SW480 (cell line): ENCODE data around the gene PGPEP1.
"Not testable (repeated sequence)": the region's sequence is repeated elsewhere in the genome, so short reads cannot be mapped to it uniquely, and the experiment has no call there.

Source experiments
- DNase-seq: peaks from one replicate; pipeline ENCODE4 v3.0.0-alpha.2; 2016; ENCODE audit warnings: low spot score

Gene PGPEP1

DNA sequence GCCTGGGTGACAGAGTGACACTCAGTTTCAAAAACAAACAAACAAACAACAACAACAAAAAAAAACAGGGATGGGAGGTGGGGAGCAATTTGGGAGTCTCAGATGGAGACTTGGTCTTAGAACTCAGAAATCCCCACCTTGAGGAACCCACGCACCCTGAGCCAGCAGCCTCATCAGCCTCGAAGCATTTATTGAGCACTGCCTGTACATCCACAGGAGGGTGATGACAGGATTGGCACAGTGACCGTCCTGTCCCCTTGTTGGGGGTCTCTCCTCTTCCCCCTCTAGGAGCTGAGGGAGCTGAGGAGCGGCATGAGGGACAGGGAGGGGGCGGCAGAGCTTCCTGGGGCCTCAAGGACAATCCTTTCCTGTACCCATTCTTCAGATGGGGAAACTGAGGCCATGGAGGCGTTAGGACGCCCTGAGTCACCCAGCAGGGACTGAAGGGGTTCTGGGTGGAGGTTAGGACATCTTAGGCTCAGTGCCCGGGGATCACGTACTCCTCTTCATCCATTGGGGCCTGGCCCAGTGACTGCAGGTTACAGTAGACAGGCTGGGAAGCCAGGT, 51.2 kb downstream of the PGPEP1 start:
- DNase-seq: no peak

DNA sequence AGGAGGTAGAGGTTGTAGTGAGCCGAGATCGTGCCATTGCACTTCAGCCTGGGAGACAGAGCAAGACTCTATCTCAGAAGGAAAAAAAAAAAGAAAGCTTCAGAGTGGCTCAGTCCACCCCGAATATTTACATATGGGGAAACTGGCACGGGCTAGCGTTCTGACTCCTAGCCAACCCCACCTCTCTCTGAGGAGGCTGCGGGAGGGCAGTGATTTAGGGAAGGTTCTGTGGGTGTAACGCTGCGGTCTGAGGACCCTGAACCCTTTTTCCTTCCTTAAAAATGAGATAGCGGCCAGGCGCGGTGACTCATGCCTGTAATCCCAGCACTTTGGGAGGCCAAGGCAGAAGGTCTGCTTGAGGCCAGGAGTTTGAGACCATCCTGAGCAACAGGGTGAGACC, 52.0 kb downstream of the PGPEP1 start:
- DNase-seq: no peak

DNA sequence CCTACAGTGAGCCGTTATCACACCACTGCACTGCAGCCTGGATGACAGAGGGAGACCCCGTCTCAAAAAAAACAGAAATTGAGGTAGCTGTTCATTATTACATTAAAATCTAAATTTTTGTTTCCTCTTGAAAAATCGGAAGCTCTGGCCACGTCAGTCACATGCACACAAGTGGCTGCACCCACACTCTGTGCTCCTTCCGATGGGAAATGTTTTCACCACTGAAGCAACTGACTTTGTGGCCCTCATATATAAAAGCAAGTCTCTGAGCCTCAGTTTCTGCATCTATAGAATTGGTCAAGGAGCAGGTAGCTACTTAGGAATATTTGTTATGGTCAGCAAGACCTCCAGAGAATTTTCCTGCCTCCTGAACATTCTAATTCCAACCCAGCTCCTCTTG, 52.5 kb downstream of the PGPEP1 start:
- DNase-seq: no peak

DNA sequence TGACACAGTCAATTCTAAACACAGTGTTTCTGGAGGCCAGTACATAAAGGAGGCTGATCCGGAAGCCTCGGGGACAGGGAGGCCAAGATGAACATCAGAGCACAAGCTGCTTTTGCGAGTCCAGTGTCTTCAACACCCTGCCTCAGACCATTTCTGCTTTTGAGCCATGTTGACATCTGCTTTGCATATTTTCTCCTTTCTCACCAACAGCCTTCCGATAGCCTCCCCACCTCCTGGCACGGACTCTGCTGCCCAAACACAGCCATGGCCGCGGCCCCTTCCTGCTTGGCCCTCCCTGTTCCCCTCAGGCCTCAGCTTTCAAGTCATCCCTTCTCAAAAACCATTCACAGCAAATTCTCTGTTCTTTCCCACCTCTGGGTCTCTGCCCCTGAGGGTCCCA, 53.4 kb downstream of the PGPEP1 start:
- DNase-seq: no peak

DNA sequence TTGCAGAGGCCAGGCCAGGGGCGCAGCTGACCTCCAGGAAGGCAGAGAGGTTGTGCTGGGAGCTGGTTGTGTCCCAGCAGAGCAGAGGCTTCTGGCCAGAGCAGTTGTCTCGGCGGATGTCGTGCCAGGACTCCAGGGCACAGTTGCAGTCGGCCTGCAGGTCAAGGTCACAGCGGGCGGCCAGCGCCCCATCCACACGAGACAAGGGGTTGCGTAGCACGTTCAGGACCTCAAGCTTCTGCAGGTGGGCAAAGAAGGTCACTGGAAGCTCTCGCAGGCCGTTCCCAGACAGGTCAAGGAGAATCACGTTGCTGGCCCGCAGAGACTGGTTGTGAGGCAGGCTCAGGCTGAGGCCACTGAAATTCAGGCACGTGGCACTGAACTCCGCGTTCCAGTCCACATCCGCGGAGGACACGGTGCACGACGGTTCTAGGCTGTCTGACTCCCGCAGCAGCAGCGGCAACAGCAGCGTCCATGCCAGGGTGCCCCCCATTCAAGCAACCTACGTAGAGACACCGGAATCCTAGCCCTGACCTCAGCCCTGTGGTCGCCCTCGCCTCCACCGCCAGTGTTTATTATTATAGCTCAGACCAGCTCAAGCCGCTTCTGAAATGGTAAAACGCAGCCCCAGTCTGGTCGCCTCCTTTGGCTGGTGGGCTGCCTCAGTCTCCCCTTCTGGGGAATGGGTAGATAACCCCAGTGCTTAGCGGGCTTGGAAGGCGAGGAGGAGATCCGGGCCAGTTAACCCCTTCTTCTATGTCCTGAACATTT, 56.3 kb downstream of the PGPEP1 start:
- no peak for DNase-seq

DNA sequence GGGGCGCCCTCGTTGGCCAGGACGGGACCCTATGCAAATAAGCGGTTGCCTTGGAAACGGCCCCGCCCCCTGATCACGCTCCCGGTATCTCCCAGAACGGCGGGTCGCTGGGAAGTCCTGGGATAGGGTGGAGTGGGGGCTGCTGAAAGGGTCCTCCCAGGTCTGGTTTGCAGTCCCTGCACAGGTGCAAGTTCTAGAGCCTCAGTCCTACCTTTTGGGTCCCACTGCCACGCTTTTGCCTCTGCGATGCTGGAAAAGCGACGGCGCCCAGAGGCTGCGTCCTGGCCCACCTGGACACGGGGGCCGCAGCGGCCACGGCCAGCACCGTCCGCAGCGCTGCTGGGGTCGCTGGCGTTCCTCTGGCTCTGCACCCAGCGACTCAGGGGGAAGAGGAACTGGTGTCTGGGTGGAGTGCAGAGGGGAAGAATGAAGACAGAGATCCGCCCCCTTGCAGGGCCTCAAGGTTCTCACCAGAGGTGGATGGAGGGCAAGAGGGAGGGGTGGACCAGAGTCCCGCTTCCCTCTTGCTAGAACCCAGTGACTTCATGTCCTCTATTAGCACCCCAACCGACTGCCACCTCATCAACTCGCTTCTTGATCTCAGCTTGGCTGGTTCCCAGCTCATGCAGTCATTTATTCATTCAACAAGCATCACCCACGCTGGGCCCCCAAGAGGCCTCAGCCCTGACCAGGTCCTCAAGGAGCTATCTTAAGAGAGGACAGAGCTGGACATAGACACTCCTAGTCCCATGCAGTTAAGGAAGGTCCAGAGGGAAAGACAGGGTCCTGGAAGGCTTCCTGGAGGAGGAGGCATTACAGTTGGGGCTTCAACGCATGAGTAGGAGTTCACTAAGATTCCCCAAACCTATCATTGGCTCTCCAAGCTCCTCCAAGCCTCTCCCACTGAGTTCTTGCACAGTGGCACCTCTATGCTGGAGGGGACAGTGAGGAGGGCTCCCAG, 57.1 kb downstream of the PGPEP1 start, which contains the start of gene LRRC25:
Gene LRRC25 (minus strand): TSS at position 381 of the 961 bp plus-strand sequence. CDS start 659 bp downstream, outside the sequence.
- DNase-seq: no peak

DNA sequence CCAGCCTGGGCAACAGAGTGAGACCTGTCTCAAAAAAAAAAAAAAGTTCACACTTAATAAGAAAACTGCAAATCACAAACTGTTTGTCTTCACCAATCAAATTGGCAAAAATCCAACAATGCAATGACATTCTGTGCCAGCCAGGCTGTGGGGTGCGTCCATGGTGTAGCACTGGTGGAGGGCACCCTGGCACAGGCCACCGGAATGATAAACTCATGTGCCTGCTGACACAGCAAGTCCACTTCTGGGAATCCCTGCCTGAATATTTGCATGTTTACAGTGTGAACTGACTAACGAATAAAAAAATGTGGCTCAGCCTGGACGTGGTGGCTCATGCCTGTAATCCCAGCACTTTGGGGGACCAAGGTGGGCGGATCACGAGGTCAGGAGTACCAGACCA, 58.6 kb downstream of the PGPEP1 start:
- DNase-seq: no peak

DNA sequence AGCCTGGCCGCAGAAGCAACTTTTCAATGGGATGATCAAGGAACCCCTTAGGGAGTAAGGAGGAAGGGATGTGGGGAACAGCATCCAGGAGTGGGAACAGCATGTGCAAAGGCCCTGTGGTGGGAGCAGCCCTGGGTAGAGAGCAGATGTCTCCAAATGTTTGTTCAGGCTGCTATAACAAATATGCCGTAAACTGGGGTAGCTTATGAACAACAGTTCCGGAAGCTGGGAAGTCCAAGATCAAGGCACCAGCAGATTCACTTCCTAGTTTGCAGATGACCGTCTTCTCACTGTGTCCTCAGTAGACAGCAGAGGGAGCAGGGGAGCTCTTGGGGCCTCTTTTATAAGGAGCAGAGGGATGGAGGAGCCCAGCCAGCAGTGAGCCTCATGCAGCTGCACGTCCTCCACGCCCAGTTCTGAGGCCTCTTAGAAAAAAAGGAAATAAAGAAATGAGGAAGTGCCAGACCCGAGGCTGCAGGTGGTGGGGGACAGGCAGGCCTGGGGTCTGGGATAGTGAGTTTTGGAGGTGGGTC, 61.2 kb downstream of the PGPEP1 start:
- peak; percentile 54 for DNase-seq

DNA sequence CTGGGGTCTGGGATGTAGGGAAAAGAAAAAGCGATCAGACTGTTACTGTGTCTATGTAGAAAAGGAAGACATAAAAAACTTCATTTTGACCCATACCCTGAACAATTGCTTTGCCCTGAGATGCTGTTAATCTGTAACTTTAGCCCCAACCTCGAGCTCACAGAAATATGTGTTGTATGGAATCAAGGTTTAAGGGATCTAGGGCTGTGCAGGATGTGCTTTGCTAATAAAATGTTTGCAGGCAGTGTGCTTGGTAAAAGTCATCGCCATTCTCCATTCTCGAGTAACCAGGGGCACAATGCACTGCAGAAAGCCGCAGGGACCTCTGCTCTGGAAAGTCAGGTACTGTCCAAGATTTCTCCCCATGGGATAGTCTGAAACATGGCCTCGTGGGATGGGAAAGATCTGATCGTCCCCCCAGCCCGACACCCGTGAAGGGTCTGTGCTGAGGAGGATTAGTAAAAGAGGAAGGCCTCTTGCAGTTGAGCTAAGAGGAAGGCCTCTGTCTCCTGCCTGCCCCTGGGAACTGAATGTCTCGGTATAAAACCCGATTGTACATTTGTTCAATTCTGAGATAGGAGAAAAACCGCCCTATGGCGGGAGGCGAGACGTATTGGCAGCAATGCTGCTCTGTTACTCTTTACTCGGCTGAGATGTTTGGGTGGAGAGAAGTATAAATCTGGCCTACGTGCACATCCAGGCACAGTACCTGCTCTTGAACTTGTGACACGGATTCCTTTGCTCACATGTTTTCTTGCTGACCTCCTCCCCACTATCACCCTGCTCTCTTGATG, 62.3 kb downstream of the PGPEP1 start:
- not testable (repeated sequence) for DNase-seq

DNA sequence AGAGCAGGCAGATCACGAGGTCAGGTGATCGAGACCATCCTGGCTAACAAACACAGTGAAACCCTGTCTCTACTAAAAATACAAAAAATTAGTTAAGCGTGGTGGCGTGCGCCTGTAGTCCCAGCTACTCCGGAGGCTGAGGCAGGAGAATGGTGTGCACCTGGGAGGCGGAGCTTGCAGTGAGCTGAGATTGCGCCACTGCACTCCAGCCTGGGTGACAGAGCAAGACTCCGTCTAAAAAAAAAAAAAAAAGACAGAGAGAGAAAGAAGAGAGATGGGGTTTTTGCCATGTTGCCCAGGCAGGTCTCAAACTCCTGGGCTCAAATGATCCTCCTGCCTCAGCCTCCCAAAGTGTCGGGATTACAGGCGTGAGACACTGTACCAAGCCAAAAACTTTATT, 65.4 kb downstream of the PGPEP1 start:
- DNase-seq: not testable (repeated sequence)

DNA sequence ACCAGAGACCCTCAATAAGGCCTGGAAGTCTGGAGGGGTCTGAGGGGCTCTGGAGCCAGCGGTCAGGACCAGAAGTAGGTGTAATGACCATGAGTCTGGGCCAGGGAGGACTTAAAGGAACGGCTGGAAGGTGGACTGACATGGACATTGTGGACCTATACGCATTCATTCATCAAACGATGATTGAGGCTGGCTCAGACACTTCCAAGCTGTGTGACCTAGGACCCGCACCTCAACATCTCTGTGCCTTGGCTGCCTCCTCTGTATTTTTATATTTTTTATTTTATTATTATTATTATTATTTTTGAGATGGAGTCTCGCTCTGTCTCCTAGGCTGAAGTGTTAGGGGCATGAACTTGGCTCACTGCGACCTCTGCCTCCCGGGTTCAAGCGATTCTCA, 66.4 kb downstream of the PGPEP1 start:
- DNase-seq: no peak

DNA sequence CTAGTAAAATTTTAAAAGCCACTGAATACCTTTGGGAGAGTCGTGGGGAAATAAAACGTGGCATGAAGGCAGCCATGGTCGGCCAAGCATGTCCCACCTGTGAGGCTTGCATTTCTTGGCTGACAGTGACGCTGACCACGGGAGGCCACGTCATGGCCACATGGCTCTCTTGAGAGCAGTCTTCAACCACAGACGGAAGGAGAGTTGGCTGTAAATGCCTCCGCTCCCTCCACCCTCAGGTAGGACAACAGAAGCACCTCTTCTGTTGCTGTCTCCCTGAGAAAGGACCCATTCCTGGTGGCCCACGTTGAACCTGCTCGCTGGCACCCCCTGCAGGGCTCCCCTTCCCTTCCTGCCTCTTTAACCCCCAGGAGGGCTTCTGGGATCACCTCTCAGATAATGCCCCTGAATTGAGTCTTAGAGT, 67.7 kb downstream of the PGPEP1 start:
- peak; percentile 75 for DNase-seq

DNA sequence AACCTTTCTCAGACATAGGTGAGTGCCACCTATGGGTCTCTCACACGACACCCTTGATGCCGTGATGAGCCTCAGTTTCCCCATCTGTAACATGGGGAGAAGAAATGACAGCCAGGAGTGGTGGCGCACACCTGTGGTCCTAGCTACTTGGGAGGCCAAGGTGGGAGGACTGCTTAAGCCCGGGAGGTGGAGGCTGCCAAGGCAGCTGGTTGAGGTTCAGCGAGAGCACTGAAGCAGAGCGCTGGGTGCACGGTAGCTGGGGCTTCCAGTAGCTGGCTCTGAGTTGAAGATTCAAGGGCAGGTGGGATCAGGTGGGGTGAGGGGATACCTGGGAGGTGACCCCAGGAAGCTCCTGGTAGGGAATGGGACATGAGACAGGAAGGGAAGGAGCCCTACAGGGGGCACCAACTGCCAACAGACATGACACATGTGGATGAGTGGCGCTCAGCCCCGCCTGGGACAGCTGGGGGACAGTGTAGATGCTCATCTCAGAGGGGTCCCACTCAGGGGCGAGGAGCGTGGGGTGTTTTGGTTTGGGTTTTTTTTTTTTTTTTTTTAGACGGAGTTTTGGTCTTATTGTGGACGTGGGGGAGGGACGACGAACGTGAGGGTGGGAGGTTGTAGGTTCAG, 72.3 kb downstream of the PGPEP1 start:
- DNase-seq: no peak

DNA sequence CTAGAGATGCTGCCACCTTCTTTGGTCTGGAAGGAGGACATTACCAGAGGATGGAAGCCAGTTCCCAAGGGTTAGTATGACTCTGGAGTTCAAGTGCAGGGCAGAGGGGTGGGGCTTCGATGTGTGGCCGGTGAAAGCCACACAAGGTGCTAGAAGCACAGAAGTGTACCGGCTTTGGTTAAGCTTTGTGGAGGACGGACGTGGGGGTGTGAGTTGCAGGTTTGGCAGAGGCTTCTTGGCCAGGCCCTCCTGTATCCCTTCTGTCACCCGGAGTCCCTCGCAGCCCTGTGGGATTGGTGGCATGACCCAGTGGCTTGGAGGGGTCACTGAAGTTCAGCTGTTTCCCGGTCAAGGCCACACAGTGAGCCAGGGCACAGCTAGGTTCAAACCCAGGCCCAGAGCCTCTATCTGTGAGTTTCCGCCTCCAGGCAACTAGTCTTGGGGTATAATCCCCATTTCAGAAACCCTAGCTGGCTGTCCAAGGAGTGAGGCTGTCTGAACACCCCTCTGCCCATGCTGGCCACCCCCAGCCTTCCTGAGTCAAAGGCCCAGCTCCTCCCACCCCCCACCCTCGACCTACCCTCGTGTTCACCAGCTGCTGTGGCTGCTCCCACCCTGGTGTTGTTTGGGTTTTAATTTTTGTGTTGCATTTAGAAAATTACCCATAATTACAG, 74.2 kb downstream of the PGPEP1 start:
- peak; percentile 41 for DNase-seq

DNA sequence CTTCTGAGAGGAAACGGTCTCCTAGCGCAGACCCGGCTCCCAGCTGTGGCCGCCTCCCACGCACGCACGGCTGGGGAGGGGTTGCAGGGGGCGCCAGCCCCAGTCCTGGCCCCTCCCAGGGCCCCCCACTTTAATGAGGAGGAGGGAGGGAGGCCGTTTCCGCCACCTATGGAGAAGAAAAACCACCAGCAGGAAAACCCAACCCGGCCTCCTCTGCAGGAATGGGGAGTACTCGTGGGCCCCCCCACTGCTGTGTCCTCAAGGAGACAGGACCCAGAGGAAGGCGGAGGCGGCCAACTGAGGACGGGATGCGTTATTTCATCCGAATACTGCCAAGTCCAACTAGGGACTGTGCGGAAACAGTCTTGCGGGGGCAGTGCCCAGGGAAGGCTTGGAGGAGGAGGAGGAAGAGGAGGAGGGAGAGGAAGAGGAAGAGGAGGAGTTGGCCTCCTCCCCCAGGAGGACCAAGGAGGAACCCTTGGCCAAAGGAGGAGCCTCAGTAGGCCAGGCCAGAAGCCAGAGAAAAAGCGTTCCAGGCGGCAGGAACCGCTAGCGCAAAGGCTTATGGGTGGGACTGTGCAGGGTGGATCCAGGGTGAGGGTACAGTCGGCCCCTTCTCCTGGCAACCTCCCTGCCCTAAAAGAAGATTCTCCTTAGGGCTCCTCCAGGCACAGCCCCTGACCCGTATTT, 74.9 kb downstream of the PGPEP1 start:
- no peak for DNase-seq

DNA sequence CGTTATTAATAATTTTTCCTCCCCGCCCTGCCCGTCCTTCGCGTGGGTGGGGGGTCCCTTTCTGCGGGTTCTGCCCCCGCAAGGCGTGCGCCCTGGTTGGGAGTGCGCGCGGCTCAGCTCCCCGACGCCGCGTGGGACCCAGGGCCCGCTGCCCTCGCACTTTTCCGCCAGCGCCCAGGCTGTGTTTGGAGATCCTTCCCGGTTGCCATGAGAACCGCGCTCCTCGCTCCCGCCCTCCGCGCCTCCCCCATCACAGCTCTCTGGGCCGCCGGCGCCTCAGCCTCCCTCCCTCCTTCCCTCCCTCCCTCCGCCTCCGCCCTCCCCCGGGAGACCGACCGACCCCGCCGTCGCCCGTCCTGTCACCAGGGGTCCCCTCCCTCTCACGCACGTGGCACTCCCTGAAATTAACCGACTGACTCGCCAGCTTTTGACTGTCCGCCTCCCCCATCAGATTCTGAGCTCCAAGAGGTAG, 76.4 kb downstream of the PGPEP1 start:
- peak; percentile 86 for DNase-seq

DNA sequence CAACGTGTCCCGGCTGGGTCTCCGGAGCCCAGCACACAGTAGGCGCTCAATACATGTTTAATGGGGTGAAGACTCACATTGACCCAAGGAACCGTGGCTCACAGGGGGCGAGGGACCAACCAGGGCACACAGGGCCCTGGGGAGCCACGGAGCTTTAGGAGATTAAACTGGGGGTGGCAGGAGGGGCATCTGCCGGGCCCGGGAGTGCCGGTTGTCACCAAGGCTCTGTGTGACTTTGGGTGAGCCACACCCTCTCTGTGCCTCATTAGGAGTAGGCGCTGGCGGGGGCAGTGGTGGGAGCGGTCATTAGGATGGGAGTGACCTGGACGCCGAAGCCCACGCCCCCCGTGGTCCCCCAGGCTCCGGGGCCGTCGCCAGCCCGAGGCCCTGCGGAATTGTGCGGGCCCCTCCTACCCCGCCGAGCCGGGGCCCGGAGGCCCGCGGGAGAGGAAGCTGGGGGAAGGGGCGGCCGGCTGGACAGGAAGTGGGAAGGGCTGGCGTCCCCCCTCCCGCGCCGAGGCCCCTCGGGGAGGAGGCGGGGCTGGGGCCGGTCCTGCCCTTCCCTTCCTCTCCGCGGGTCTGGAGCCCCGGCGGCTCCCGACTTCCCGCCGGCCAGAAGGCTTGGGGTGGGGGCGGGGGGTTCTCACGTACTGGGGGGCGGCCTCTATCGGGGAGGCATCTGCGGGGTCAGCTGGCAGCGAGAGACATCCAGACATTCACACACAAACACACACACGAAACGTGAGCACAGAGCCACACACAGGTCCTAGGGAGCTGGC, 77.0 kb downstream of the PGPEP1 start:
- DNase-seq: peak; percentile 77

DNA sequence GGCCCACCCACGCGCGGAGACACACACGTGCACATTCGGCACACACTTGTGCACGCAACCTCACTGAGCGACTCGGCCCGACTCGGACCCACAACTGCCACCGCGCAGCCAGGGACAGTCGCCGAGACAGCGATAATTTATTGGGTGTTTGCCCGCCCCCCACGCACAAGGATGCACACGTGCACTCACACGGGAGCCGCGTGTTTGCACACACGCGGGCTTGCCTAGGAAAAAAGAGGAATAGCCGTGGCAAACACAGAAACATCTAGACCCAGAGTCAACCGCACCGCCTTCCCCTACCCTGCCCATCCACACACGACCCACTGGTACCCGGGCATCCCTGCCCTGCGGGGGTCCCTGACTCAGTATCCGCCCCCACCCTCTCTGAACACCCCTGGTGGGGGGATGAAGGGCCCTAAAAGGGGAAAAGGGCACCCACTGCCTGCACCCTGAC, 77.7 kb downstream of the PGPEP1 start:
- peak; percentile 41 for DNase-seq
